K562 (cell line): ENCODE results near the gene CAST. TPM values are rescaled to one million over a fixed set of nuclear protein-coding genes. Genes with fewer than 3 reads are reported as not detected.

Source experiments
- ATAC-seq: fragments of 200-7000 bp; cut with Tn5 transposase; 3 replicates; pipeline ENCODE4 v1.9.1; 2020; ENCODE audit warnings: moderate library complexity
- BruUV-seq: library from RNA; stranded (reverse); fragments of 400-500 nt; replicated peaks from 2 replicates; lab custom pipeline; 2021; lab: Mats Ljungman, UMichigan
- CTCF ChIA-PET: fragments of 300-600 bp; formaldehyde crosslinking; extraction: SDS; loops from one replicate; lab custom pipeline; 2021; ENCODE audit warnings: low intra/inter-chr PET ratio; lab: Yijun Ruan, JAX
- POLR2A ChIA-PET: fragments of 300-600, 350-650 bp; sonication (Branson Sonifier 250); formaldehyde crosslinking; extraction: SDS; loops from one replicate; lab custom pipeline; 2021; ENCODE audit warnings: antibody characterized with exemption, inconsistent platforms; lab: Yijun Ruan, JAX
- DNase-seq, 4 experiments: peaks; one replicate each; pipeline versions ENCODE4 v3.0.0 to v3.0.0-alpha.2; 2011 to 2018; ENCODE audit warnings: low spot score in 3 of 4, mixed read lengths in 3 of 4; ENCODE audit errors: extremely low read depth in 1 of 4
- FAIRE-seq: peaks from 2 replicates; lab custom pipeline; 2011; peaks lifted over from hg19 to GRCh38; lab: Jason Lieb, UNC
- H2AFZ ChIP-seq: 2 replicates; pipeline ENCODE4 v1.6.0; 2011; ENCODE audit warnings: low read depth, low read length, control low read depth, inconsistent platforms
- H3K27ac ChIP-seq: fragments of 200-600 bp; 3 replicates; pipeline ENCODE4 v1.8.0; 2011; ENCODE audit warnings: low read depth, mild to moderate bottlenecking, control low read depth, inconsistent platforms, low read length, moderate library complexity, mixed read lengths; ENCODE audit errors: extremely low read depth
- H3K27me3 ChIP-seq, 2 experiments: fragments of 300-600 bp in 1 of 2; 2 replicates in 1 of 2; 3 replicates in 1 of 2; pipeline versions ENCODE4 v1.6.0 to v1.8.0; 2011; ENCODE audit warnings: inconsistent platforms in 2 of 2, low read length in 2 of 2, mild to moderate bottlenecking in 1 of 2, mixed read lengths in 1 of 2, moderate library complexity in 1 of 2; ENCODE audit not compliant: control insufficient read depth in 2 of 2, insufficient read depth in 2 of 2
- H3K36me3 ChIP-seq: fragments of 300-600 bp; 3 replicates; pipeline ENCODE4 v1.8.0; 2011; ENCODE audit warnings: mild to moderate bottlenecking, low read length, inconsistent platforms; ENCODE audit not compliant: control insufficient read depth, insufficient read depth
- H3K4me1 ChIP-seq, 2 experiments: fragments of 200-600 bp in 1 of 2; replicated peaks in 1 of 2; 2 replicates in 1 of 2; 3 replicates in 1 of 2; pipeline versions ENCODE4 v1.5.1 to v1.8.0; 2011; ENCODE audit warnings: inconsistent platforms in 2 of 2, low read length in 2 of 2, mild to moderate bottlenecking in 1 of 2, mixed read lengths in 1 of 2, moderate library complexity in 1 of 2; ENCODE audit not compliant: control insufficient read depth in 2 of 2, insufficient read depth in 2 of 2
- H3K4me2 ChIP-seq: 2 replicates; pipeline ENCODE4 v1.6.1; 2011; ENCODE audit warnings: low read length, control low read depth, inconsistent platforms, mixed read lengths; ENCODE audit not compliant: insufficient read depth
- H3K4me3 ChIP-seq: fragments of 200-600 bp; sonication (generic), shearing (Covaris generic); 2 replicates; pipeline ENCODE4 v1.5.1; 2016; ENCODE audit warnings: control low read depth, inconsistent platforms
- H3K79me2 ChIP-seq: fragments of 200-600 bp; 3 replicates; pipeline ENCODE4 v1.8.0; 2011; ENCODE audit warnings: low read length, inconsistent platforms; ENCODE audit not compliant: control insufficient read depth, insufficient read depth
- H3K9ac ChIP-seq, 2 experiments: 2 replicates each; pipeline versions ENCODE4 v1.6.0 to v1.6.1; 2011; ENCODE audit warnings: low read depth in 2 of 2, low read length in 2 of 2, control low read depth in 1 of 2, inconsistent platforms in 1 of 2, mild to moderate bottlenecking in 1 of 2, mixed read lengths in 1 of 2; ENCODE audit not compliant: insufficient read depth in 1 of 2
- H3K9me1 ChIP-seq: one replicate; pipeline ENCODE4 v1.6.0; 2011; ENCODE audit warnings: inconsistent platforms, mild to moderate bottlenecking, low read length, moderate library complexity; ENCODE audit not compliant: control insufficient read depth, insufficient read depth
- H3K9me3 ChIP-seq: replicated peaks from 2 replicates; pipeline ENCODE4 v1.5.1; 2011; ENCODE audit warnings: low read depth, low read length, inconsistent platforms; ENCODE audit not compliant: control insufficient read depth, insufficient read depth
- H4K20me1 ChIP-seq: replicated peaks from 2 replicates; pipeline ENCODE4 v1.6.1; 2011; ENCODE audit warnings: low read length, inconsistent platforms, mixed read lengths; ENCODE audit not compliant: control insufficient read depth, insufficient read depth
- C11orf30 ChIP-seq: fragments of 450-650 bp; IDR thresholded peaks from 2 replicates; pipeline ENCODE4 v1.6.1; 2016; ENCODE audit warnings: low read depth, mild to moderate bottlenecking
- CAMTA2 ChIP-seq: fragments of 250-450 bp; sonication (Bioruptor Pico); conservative IDR thresholded peaks from 2 replicates; pipeline ENCODE4 v1.5.1; 2022
- CBFA2T2 ChIP-seq: fragments of 450-650 bp; conservative IDR thresholded peaks from 2 replicates; pipeline ENCODE4 v1.6.1; 2017; ENCODE audit warnings: mild to moderate bottlenecking
- CHD4 ChIP-seq: fragments of 200-600 bp; sonication (generic); IDR thresholded peaks from 3 replicates; pipeline ENCODE4 v1.6.1; 2012; ENCODE audit warnings: low read depth, mild to moderate bottlenecking, mixed read lengths, low read length, inconsistent platforms; ENCODE audit not compliant: insufficient read depth, insufficient replicate concordance, poor library complexity, severe bottlenecking
- MTA2 ChIP-seq: fragments of 450-650 bp; IDR thresholded peaks from 2 replicates; pipeline ENCODE4 v1.6.1; 2016; ENCODE audit warnings: low read depth
- PCBP1 ChIP-seq: fragments of 200-400 bp; formaldehyde crosslinking; IDR thresholded peaks from 2 replicates; pipeline ENCODE4 v1.6.1; 2018; ENCODE audit warnings: mild to moderate bottlenecking, low read depth, low read length; ENCODE audit not compliant: poor library complexity, severe bottlenecking
- RBBP5 ChIP-seq: fragments of 200-600 bp; sonication (generic); IDR thresholded peaks from 2 replicates; pipeline ENCODE4 v1.6.1; 2012; ENCODE audit warnings: borderline replicate concordance, mild to moderate bottlenecking, low read length, control low read depth, inconsistent platforms; ENCODE audit not compliant: insufficient read depth, poor library complexity, severe bottlenecking
- SIN3A ChIP-seq, 2 experiments: fragments of 150-350 bp in 1 of 2; IDR thresholded peaks; 2 replicates each; pipeline ENCODE4 v1.6.1; 2011 to 2016; ENCODE audit warnings: borderline replicate concordance in 2 of 2, low read depth in 2 of 2, low read length in 2 of 2, mild to moderate bottlenecking in 2 of 2, moderate library complexity in 2 of 2; ENCODE audit not compliant: control insufficient read depth in 1 of 2
- ZFPM2 ChIP-seq: fragments of 250-450 bp; sonication (Bioruptor Pico); IDR thresholded peaks from 2 replicates; pipeline ENCODE4 v1.5.1; 2022; ENCODE audit warnings: mild to moderate bottlenecking
- WGBS: fragments of 100-300 bp; shearing (Covaris generic); methylation state at CpG from one replicate; pipeline ENCODE4 v1.1.6; 2016; ENCODE audit warnings: low coverage, mixed read lengths; ENCODE audit not compliant: insufficient coverage; ENCODE audit errors: missing lambda C conversion rate; 5-methylcytosine and 5-hydroxymethylcytosine counted together
- in situ Hi-C: fragments of 300-500 bp; cut with MboI; formaldehyde crosslinking; loops from 4 replicates; pipeline ENCODE4 v1.15.0; 2018; ENCODE audit warnings: inconsistent platforms, mixed read lengths
- intact Hi-C: fragments of 100-400 bp; cut with micrococcal nuclease; formaldehyde crosslinking; loops from 2 replicates; pipeline ENCODE4 v1.14.2; 2022
- polyA plus RNA-seq, 8 experiments: library from polyadenylated mRNA; depleted of rRNA in 4 of 8; stranded (reverse) in 5 of 8; unstranded in 3 of 8; fragments of >200 nt; fragmentation: Nextera tagmentation in 2 of 8; fragmentation: Illumina TruSeq in 1 of 8; extraction: Ambion mirVana in 2 of 8; extraction: Trizol in 1 of 8; gene quantifications; 2 replicates each; pipeline versions ENCODE4 v1.2.1 to v1.2.3, GENCODE V29; 2011 to 2014; ENCODE audit warnings: inconsistent platforms in 1 of 8, missing spikeins in 1 of 8
- total RNA-seq, 7 experiments: library from RNA; depleted of rRNA in 6 of 7; stranded (reverse); fragments of >200 nt in 6 of 7; fragmentation: Illumina TruSeq in 2 of 7; extraction: Trizol in 2 of 7; gene quantifications; 2 replicates each; pipeline versions ENCODE4 v1.2.1 to v1.2.3, GENCODE V29; 2011 to 2021; ENCODE audit warnings: low replicate concordance in 1 of 7
- TF ChIP-seq, protein P1 (sequence below), 2 experiments: IDR thresholded peaks; 2 replicates each; pipeline ENCODE4 v1.6.1; 2012; ENCODE audit warnings: improper control_type of control experiment in 2 of 2, low read depth in 2 of 2, low read length in 2 of 2, borderline replicate concordance in 1 of 2
- TF ChIP-seq, protein P2 (sequence below), 2 experiments: fragments of 450-650 bp; conservative IDR thresholded peaks; 2 replicates each; pipeline ENCODE4 v1.6.1; 2017; ENCODE audit warnings: mild to moderate bottlenecking in 2 of 2, moderate library complexity in 2 of 2
- TF ChIP-seq, protein P3 (sequence below): IDR thresholded peaks from 2 replicates; pipeline ENCODE4 v1.6.1; 2011; ENCODE audit warnings: borderline replicate concordance, low read depth, mild to moderate bottlenecking, moderate library complexity, low read length; ENCODE audit not compliant: insufficient read depth, poor library complexity, severe bottlenecking
- TF ChIP-seq, protein P4 (sequence below), 3 experiments: IDR thresholded peaks in 2 of 3; conservative IDR thresholded peaks in 1 of 3; 2 replicates each; pipeline ENCODE4 v1.5.1; 2011 to 2012; ENCODE audit warnings: low read length in 3 of 3, mild to moderate bottlenecking in 3 of 3, control low read depth in 2 of 3, improper control_type of control experiment in 1 of 3, inconsistent platforms in 1 of 3, low read depth in 1 of 3, mixed read lengths in 1 of 3, moderate library complexity in 1 of 3; ENCODE audit not compliant: insufficient read depth in 2 of 3

CAST gene
- total and polyA plus RNA-seq, 9 of the 15 experiments (the other 6 are each of a cell fraction or from before 2014, with no cell fraction given): 55.5 to 136 (median 86.1) TPM

DNA sequence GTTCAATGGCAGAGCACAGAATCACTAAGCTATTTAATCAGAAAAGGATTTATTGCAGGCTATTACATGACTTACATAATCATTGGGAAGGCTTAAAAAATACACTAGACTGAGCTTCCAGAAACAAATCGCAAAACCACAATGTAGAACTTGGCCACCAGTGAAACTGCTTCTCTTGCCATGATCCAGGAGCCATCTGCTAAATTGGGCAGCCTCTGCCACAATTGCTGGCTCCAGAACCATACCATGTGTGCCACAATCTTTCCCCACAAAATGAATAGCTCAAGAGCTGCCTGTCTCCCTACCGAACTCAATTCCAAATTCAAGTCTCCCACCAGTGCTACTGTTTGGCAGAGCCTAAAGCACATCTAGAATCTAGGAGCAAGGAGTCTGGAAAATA, 155.3 kb downstream of the CAST start:
- Histone ChIP-seq H3K79me2 (no peaks in the 10 kb centered on the region), H3K9me1 (no peaks in the 10 kb centered on the region), H4K20me1 (no peaks in the 10 kb centered on the region), H3K4me1 (peaks cover 0 to 8% of the 10 kb centered on the region in 2 experiments; a peak in 3 of 5 replicates), H3K9me3 (no peaks in the 10 kb centered on the region), H3K4me3 (no peak overlapping the region), H3K27me3 (no peaks in the 10 kb centered on the region), H3K27ac (no peak overlapping the region), H3K36me3 (no peaks in the 10 kb centered on the region), H2AFZ (peak overlapping the region; percentile 27; the same call in 1 of the 2 replicates), H3K9ac (no peak overlapping the region), H3K4me2 (no peak overlapping the region)
- in situ Hi-C loops (no loop called here), intact Hi-C loops (no loop called here)
- ChIA-PET POLR2A (interaction anchor here (1.1 kb wide), 1 partner anchor 9 kb away, joined by 10 read pairs; no protein-coding TSS in a partner anchor), CTCF (no interaction called here)
- ATAC-seq (no peak), DNase-seq (no peak), FAIRE-seq (no peak)
- no TSS peak for BruUV-seq
- 14% methylated on average over 2 of the region's 2 CpGs for WGBS
- TF ChIP-seq, protein P1, sequence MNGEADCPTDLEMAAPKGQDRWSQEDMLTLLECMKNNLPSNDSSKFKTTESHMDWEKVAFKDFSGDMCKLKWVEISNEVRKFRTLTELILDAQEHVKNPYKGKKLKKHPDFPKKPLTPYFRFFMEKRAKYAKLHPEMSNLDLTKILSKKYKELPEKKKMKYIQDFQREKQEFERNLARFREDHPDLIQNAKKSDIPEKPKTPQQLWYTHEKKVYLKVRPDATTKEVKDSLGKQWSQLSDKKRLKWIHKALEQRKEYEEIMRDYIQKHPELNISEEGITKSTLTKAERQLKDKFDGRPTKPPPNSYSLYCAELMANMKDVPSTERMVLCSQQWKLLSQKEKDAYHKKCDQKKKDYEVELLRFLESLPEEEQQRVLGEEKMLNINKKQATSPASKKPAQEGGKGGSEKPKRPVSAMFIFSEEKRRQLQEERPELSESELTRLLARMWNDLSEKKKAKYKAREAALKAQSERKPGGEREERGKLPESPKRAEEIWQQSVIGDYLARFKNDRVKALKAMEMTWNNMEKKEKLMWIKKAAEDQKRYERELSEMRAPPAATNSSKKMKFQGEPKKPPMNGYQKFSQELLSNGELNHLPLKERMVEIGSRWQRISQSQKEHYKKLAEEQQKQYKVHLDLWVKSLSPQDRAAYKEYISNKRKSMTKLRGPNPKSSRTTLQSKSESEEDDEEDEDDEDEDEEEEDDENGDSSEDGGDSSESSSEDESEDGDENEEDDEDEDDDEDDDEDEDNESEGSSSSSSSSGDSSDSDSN (IDR thresholded peaks at IDR 0.05; ENCODE audit: borderline replicate concordance in 1 of 2, low read depth in 2 of 2, low read length in 2 of 2): no peak
- TF ChIP-seq, protein P2, sequence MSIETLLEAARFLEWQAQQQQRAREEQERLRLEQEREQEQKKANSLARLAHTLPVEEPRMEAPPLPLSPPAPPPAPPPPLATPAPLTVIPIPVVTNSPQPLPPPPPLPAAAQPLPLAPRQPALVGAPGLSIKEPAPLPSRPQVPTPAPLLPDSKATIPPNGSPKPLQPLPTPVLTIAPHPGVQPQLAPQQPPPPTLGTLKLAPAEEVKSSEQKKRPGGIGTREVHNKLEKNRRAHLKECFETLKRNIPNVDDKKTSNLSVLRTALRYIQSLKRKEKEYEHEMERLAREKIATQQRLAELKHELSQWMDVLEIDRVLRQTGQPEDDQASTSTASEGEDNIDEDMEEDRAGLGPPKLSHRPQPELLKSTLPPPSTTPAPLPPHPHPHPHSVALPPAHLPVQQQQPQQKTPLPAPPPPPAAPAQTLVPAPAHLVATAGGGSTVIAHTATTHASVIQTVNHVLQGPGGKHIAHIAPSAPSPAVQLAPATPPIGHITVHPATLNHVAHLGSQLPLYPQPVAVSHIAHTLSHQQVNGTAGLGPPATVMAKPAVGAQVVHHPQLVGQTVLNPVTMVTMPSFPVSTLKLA (conservative IDR thresholded peaks at IDR 0.05): no peak
- TF ChIP-seq CAMTA2 (CRISPR knock-in tag): no peak
- TF ChIP-seq C11orf30: no peak
- TF ChIP-seq CHD4: no peak
- TF ChIP-seq RBBP5: no peak
- TF ChIP-seq, protein P3, sequence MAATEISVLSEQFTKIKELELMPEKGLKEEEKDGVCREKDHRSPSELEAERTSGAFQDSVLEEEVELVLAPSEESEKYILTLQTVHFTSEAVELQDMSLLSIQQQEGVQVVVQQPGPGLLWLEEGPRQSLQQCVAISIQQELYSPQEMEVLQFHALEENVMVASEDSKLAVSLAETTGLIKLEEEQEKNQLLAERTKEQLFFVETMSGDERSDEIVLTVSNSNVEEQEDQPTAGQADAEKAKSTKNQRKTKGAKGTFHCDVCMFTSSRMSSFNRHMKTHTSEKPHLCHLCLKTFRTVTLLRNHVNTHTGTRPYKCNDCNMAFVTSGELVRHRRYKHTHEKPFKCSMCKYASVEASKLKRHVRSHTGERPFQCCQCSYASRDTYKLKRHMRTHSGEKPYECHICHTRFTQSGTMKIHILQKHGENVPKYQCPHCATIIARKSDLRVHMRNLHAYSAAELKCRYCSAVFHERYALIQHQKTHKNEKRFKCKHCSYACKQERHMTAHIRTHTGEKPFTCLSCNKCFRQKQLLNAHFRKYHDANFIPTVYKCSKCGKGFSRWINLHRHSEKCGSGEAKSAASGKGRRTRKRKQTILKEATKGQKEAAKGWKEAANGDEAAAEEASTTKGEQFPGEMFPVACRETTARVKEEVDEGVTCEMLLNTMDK: no peak
- no peak for TF ChIP-seq ZFPM2 (CRISPR knock-in tag)
- no peak for TF ChIP-seq MTA2
- TF ChIP-seq, protein P4, sequence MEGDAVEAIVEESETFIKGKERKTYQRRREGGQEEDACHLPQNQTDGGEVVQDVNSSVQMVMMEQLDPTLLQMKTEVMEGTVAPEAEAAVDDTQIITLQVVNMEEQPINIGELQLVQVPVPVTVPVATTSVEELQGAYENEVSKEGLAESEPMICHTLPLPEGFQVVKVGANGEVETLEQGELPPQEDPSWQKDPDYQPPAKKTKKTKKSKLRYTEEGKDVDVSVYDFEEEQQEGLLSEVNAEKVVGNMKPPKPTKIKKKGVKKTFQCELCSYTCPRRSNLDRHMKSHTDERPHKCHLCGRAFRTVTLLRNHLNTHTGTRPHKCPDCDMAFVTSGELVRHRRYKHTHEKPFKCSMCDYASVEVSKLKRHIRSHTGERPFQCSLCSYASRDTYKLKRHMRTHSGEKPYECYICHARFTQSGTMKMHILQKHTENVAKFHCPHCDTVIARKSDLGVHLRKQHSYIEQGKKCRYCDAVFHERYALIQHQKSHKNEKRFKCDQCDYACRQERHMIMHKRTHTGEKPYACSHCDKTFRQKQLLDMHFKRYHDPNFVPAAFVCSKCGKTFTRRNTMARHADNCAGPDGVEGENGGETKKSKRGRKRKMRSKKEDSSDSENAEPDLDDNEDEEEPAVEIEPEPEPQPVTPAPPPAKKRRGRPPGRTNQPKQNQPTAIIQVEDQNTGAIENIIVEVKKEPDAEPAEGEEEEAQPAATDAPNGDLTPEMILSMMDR (IDR thresholded peaks at IDR 0.05 in 2 of 3, conservative IDR thresholded peaks at IDR 0.05 in 1 of 3; ENCODE audit: insufficient read depth in 2 of 3, low read depth in 1 of 3, low read length in 3 of 3): no peak
- TF ChIP-seq CBFA2T2: no peak
- no peak for TF ChIP-seq SIN3A (IDR thresholded peaks at IDR 0.05; ENCODE audit: borderline replicate concordance in 2 of 2, control insufficient read depth in 1 of 2, low read depth in 2 of 2, low read length in 2 of 2)
- no peak for TF ChIP-seq PCBP1
